LoVo (cell line): ENCODE data around the gene IL37.
"Not testable (repeated sequence)": the region's sequence is repeated elsewhere in the genome, so short reads cannot be mapped to it uniquely, and the experiment has no call there.

ENCODE experiments used
- DNase-seq: peaks from one replicate; pipeline ENCODE4 v3.0.0-alpha.2; 2016; ENCODE audit warnings: low spot score

IL37 gene

GRCh38 chr2:112923237-112923966 lies 12.4 kb downstream of the IL37 start:
- DNase-seq: no peak

GRCh38 chr2:112923967-112924338 lies 13.0 kb downstream of the IL37 start:
- no peak for DNase-seq

DNA sequence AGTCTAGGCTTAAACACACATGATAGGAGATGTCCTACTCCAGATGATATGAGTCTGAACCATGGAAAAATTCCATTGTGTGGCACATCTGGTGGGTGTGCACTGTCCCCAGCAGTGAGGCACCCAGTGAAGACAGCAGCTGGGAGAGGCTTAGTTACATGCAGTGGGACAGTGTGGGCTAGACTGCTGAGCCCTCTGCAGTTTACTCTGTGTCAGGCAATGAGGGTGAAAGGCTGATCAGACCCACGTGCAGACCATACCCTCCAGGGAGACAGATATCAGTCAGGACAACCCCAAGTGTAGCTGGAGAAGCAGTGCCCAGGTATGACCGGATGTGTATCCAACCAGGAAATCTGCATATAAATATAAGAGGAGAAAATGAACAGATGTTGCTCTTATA lies 13.4 kb downstream of the IL37 start:
- DNase-seq: no peak

DNA sequence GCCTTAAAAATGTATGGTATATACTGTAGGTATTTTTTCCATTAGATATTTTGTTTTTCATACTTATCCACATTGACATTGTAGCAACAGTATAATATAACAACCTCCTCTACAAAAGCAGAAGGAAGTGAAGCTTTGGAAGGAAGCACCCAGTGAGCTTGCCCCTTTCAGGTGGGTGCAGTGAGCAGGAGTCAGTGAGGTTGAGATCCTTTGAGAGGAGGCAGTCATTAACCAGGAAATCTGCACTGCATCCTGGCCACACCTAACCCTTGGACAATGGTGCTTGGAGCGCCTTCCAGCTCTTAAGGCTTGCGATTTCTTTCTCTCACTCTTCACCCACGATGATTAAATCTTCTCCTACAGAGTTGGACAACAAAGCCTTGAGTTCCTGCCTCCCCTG lies 13.9 kb downstream of the IL37 start:
- DNase-seq: peak; percentile 63

DNA sequence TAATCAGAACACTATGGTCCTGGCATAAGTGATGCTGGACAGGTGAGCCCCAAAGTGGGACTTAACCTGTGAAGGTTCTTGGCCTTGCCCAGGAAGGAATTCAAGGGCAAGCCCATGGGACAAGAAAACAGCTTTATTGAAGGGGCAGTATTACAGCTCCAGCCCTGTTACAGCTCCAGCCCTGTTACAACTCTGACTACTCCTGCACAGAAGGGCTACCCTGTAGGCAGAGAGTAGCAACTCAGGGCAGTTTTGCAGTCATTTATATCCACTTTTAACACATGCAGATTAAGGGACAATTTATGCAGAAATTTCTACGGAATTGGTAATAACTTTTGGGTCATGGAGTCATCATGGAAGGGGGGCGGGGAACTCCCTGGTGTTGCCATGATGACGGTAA lies 15.7 kb downstream of the IL37 start:
- DNase-seq: no peak

DNA sequence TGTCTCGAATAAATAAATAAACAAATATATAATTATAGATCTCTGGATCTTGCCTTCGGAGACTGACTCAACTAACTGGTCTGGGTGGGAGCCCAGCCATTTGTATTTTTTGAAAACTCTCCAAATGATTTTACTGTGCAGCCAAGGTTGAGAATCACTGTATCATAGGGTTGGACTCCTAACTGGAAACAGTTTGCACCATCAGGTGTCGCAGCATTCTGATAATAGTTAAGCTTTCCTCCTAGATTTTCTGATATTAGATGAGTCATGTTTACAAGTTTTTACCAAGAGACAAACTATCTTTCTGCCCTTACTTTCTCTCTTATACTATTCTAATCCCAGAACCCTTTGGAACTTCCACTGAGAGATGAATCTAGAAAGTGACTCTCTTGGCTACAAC lies 16.8 kb downstream of the IL37 start:
- no peak for DNase-seq

DNA sequence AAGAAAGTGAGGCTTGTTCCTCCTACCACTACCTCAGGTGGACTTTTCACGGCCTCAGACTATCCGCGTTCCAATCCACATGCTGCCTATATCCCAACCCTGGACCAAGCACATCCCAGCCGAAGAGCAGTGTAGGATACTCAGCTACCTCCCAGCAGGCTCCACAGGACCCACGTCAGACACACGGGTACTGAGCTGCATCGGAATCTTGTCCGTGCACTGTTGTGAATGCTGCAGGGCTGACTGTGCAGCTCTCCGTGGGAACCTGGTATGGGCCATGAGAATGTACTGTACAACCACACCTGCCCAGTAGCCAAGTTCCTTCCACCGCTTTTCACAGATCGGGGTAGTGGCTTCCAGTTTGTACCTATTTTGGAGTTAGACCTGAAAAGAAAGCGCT lies 22.3 kb downstream of the IL37 start:
- DNase-seq: no peak

- DNase-seq: not testable (repeated sequence)
Observed at GRCh38 chr2:112934117-112934516, 23.2 kb downstream of the IL37 start.

DNA sequence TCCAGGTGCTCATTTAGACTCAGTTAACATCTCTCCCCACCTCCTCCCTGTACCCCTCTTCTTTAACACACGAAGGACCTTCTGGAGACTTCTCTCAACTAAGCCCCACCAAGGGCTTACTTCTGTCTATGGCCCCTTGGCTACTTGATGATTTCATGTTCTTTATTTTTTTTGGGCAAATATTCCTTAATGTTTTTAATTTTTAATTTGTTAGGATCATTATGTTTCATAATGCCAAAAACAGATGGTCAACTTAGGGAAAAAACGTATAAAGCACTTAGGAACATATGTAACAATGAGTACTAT lies 25.9 kb downstream of the IL37 start:
- DNase-seq: no peak

DNA sequence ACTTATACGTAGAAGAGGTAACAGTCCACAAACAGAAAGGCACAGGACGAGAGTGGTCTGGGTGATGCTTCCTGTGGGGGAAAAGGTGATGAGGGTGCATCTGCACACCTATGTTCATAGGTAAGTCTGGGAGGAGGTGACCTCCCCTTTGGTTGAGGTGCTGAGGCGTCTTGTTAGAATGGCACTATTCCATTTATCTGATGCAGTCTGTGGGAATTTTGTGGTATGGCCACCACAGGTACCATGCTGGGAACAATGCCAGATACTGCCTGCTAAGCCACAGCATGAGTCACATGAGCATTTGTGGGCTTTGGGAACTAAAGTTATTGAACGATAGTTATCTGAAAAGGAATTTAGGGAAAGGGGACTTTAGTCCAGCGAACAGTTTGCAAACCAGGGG lies 27.9 kb downstream of the IL37 start:
- peak; percentile 72 for DNase-seq

GRCh38 chr2:112939425-112939824 lies 28.5 kb downstream of the IL37 start:
- DNase-seq: no peak

- DNase-seq: no peak
Observed at GRCh38 chr2:112940859-112941625, 30.1 kb downstream of the IL37 start.

- DNase-seq: peak; percentile 66
Observed at GRCh38 chr2:112941753-112942653, 31.0 kb downstream of the IL37 start.

- DNase-seq: no peak
Observed at GRCh38 chr2:112942654-112943002, 31.7 kb downstream of the IL37 start.

- DNase-seq: no peak
Observed at GRCh38 chr2:112944971-112945370, 34.0 kb downstream of the IL37 start.

DNA sequence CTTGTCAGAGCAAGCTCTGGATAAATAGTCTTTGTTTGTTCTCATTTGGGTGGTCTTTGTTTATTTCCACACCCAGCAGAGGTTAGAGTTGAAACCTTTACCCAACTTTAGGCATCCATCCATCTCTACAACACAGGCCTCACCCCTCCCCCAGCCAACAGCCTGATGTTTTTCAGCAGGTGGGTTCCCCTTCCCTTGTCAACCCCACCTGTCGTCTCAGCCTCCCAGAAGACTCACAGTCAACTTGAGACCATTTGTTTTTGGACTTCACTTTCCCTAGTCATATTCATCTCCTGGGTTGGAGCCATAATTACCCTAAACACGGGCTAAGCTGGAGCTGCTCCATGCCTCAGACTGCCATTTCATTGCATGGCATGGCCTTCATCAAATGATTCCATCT lies 35.1 kb downstream of the IL37 start:
- DNase-seq: no peak

DNA sequence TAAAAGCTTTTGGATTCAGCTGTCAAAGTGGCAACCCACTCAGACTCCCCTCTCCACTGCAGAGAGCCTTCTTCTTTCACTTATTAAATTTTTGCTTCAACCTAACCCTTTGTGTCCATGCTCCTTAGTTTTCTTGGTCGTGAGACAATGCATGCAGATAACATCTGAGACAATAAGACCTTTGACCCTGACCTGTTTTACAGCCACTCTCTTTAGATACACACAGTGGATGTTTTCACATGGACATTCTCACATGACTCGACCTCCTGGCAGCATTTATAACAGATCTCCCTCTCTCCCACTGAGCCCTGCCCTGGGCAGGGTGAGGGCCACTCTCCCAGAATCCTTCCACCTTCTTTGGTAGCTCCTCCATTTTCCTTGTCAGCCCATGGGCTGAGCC lies 36.4 kb downstream of the IL37 start:
- no peak for DNase-seq

DNA sequence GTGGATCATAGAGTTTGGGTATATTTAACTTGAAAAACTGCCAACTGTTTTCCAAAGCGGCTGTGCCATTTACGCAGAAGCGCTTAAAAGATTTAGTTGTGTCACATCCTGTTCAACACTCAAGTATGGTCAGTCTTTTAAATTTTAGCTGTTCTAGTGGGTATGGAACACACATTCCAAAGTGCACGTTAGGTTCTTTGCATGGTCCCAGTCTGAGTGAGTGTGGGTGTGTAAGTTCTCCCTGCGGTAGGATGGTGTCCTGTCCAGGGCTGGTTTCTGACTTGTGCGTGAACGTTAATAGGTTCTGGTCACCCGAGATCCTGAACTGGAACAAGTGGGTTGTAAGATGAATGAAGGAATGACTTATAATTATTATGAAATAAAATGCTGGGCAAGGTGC lies 38.5 kb downstream of the IL37 start:
- no peak for DNase-seq

- DNase-seq: no peak
Observed at GRCh38 chr2:112954364-112954763, 43.4 kb downstream of the IL37 start.

- DNase-seq: no peak
Observed at GRCh38 chr2:112957511-112957910, 46.5 kb downstream of the IL37 start.

- peak; percentile 56 for DNase-seq
Observed at GRCh38 chr2:112958428-112959108, 47.6 kb downstream of the IL37 start.

DNA sequence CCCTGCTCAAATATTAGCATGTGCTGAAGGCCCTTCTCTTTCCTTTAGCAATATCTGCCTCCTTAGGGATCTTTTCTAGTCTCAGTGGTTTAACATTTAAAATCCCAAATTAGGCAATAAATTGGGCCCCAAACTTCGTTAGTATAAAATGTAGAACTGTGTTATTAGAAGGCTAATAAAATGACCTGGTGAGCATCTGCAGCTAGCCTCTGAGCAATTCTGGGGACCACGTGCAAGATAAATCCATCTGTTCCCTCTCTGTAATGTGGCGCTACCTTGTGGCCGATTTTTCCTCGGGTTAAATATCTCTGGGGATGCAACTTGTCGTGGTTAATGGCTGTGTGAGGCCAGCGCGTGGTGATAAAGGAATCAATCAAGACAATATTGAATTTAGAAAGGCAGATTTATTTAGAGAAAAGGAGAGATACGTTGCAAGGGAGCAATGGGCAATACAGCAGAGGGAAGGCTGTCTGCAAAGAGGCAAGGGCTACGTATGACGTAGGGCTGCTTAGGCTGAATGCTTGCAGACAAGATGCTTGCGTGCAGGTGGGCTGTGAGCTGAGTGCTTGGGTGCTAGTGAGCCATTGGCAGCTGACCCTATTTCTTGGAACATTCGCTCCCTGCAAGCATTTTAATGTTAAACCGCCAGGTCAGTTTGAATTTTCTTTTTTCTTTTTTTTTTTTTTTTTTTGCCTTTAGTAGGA lies 48.3 kb downstream of the IL37 start:
- no peak for DNase-seq
